ENCODE results near the gene TMEM37.

TMEM37 gene

DNA sequence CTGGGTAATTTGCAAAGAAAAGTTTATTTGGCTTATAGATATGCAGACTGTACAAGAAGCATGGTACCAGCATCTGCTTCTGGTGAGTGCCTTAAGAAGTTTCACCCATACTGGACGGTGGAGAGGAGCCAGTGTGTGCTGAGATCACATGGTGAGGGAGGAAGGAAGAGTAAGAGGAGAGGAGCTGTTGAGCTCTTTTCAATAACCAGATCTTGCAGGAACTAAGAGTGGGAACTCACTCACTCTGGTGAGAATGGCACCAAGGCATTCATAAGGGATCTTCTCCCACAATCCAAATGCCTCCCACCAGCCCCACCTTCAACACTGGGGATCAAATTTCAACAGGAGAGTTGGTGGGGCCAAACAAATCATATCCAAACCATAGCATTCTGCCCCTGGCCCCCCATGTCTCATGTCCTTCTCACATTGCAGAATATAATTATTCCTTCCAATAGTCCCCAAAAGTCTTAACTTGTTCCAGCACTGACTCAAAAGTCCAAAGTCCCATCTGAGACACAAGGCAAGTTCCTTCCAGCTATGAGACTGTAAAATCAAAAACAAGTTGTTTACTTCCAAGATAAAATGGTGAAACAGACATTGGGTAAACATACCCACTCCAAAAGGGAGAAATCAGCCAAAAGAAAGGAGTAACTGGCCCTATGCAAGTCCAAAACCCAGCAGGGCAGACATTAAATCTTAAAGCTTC lies 11.7 kb upstream of the TMEM37 start:
- no peak for DNase-seq

- no peak for DNase-seq
Observed at GRCh38 chr2:119421304-119421703, 10.3 kb upstream of the TMEM37 start.

- DNase-seq, result no peak
Observed at GRCh38 chr2:119421741-119422140, 9.9 kb upstream of the TMEM37 start.

- peak; percentile 58 for DNase-seq
Observed at GRCh38 chr2:119422360-119423107, 9.1 kb upstream of the TMEM37 start.

GRCh38 chr2:119423108-119423444 lies 8.6 kb upstream of the TMEM37 start:
- DNase-seq, result no peak

- no peak for DNase-seq
Observed at GRCh38 chr2:119423811-119424210, 7.8 kb upstream of the TMEM37 start.

DNA sequence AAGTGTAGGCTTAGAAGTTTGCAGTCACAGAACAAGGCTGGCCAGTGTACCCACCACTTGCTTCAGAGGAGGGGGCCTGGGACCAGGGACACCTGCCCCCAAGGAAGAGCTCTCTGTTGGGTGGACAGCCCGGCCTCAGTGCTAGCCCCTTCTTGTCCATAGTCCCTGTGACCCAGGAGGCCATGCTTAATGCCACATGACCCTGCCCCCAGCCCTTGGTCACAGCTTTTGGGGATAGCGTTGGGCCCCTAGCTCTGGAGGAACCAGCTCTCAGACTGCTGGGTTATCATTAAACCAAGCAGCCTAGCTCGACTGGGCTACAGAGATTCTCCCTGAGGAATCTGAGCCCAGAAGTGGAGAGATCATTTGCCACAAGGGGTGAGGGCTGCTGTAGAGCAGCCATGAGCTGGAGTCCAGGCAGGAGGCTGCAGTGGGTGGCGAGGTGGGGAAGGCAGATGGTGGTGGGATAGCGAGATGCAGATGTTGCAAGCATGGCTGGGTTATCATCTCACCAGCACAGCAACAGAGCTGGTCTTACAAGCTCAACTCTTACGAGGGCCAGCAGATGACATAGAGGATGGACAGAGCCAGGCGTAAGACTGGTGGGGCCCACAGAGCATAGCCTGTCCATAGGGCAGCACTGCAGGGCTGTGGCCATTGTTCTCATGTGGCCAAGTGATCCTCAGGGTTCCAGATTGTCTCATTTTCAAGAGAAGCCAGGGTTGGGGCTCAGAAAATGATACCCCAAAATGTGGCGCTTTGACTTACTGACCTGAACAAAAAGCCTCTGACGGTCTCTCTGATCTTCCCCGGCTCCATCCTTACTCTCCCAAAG lies 7.2 kb upstream of the TMEM37 start:
- DNase-seq, result no peak

DNA sequence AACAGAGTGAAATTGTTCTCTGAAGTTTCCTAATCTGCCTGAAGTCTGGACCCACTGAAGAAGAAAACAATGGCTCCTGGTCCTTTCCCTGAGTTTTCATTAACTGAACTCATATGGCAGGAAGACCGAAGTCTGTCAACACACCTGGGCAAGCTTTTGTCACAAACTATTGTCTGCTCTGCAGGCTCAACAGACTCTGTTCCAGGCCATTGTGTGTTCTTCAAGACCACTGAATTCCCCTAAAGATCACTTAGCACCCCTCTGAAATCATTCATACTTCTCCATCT lies 6.6 kb upstream of the TMEM37 start:
- no peak for DNase-seq

GRCh38 chr2:119425620-119426395 lies 5.8 kb upstream of the TMEM37 start:
- no peak for DNase-seq

- no peak for DNase-seq
Observed at GRCh38 chr2:119426396-119426675, 5.3 kb upstream of the TMEM37 start.

DNA sequence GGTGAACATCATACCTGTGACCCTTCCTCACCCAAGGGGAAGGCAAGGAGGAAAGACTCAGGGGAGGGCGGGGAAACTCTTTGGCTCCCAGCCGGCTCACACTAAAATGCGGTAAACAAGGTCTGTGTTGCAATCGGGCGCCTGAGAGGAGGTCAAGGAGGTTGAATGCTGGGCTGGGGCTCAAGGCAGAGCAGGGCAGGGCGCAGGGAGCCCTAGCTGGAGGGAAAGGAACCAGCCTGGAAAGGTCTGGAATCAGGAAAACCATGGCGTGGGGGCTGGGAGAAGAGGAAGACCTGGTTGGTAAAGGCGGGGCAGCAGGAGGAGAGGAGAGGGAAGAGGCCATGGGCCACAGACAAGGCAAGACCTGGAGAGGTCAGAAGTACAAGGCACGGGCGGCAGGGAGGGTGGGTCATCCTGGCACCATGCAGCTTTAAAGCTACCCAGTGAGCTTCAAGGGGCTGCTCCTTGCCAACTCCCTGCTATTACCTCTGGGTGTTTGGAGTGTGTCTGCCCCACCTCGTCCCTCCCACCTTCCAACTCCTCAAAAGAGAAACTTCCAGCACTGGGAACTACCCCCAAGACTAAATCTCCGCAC lies 4.8 kb upstream of the TMEM37 start:
- DNase-seq, result no peak

- no peak for DNase-seq
Observed at GRCh38 chr2:119427756-119428155, 3.9 kb upstream of the TMEM37 start.

DNA sequence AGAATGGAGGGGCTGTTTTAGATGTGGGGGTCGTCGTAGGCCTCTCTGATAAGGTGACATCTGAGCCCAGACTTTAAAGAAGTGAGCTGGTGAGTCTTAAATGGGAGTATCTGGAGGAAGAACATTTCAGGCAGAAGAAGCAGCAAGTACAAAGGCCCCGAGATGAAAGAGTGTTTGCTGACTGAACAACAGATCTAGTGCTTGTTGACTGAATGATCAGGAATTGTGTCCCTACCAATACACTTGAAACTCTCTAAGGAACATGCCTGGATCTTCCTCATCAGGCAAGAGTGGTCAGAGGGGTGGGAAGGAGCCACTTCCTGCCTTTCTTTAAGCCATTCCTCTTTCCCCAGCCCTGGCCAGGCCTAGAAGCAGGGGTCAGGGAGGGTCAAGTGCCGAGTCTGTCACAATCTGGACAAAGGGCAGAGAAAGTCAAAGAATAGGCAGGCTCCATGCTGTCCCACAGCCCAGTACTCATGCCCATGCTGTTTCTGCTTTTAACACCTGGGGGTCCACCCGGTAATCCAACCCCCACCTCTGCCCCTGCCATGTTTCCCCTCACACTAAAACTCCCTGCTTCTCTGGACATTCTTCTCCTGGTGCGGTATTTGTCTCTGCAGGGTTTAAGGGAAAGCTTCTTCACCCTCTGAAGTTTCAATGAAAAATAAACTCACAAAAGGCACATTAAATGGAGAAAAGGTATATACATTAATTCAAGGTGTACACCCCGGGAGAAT lies 3.0 kb upstream of the TMEM37 start:
- no peak for DNase-seq

- DNase-seq, result no peak
Observed at GRCh38 chr2:119429225-119429981, 2.3 kb upstream of the TMEM37 start.

- DNase-seq, result no peak
Observed at GRCh38 chr2:119430023-119430498, 1.6 kb upstream of the TMEM37 start.

DNA sequence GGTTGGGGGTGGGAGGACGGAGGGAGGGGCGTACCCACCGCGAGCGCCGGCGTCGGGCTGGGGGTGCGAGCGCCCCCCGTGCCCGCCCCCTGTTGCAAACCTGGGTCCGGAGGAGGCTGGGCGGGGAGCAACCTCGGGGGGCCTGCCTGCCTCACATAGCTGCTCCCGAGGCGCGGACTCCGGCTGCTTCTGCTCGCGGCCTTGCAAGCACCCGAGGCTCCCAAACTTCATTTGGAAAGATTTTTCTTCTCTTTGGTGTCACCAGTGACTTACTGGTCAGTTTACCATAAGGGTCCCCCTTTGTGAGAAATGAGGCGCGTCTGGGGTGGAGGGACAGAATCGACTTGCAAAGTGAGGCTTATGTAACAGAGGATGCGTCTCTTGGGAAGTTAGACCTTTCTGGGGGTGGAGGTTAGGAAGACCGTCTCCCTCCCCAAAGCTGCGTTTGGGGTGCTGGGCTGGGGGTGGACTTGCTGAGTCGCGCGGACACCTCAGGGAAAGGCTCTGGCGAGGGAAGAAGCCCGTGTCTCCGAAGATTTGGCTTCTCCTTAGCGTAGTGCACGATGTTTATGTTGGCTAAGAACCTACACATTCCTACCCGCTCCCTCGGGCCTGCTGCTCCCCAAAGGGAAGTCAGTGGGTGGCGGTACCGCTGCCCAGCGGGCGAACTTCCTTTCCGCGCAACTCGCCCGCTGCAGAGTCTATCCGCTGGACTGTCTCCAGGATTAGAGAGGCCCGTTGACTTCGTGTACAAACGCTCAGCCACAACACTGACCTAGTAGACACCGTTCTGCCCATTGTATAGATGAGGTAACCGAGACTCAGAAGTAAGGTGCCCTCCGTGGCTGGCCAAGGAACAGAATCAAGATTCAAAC lies 559 bp downstream of the TMEM37 start:
- DNase-seq, result no peak

GRCh38 chr2:119432851-119433522 lies 1.3 kb downstream of the TMEM37 start:
- DNase-seq, result no peak

- no peak for DNase-seq
Observed at GRCh38 chr2:119433636-119434327, 2.1 kb downstream of the TMEM37 start.

- no peak for DNase-seq
Observed at GRCh38 chr2:119434664-119435063, 3.0 kb downstream of the TMEM37 start.

Data from COR-L47 (cell line).